Heart right ventricle (tissue), 16 donors: ENCODE data around the gene PDE9A. TPM values are rescaled to one million over a fixed set of nuclear protein-coding genes. Genes with fewer than 3 reads are reported as not detected.

Source experiments
- ATAC-seq, 8 donors: fragments of 200-7000 bp; cut with Tn5 transposase; one replicate each; pipeline ENCODE4 v1.9.1; 2020; ENCODE audit warnings: mild to moderate bottlenecking in 8 of 8, moderate library complexity in 8 of 8, moderate number of reproducible peaks in 1 of 8
- DNase-seq, 2 donors: peaks; one replicate each; pipeline ENCODE4 v3.0.0-alpha.2; 2020
- H3K27ac ChIP-seq, 10 donors: fragments of 200-600 bp; sonication (generic) in 2 of 10; one replicate each; pipeline versions ENCODE4 v1.5.0 to v1.8.0; 2020 to 2022; ENCODE audit warnings: mild to moderate bottlenecking in 3 of 10
- H3K27me3 ChIP-seq, 7 donors: fragments of 200-600 bp; one replicate each; pipeline ENCODE4 v1.8.0; 2021 to 2022; ENCODE audit warnings: mild to moderate bottlenecking in 2 of 7
- H3K36me3 ChIP-seq, 9 donors: fragments of 200-600 bp; sonication (generic) in 1 of 9; one replicate each; pipeline versions ENCODE4 v1.5.0 to v1.8.0; 2020 to 2022; ENCODE audit warnings: mild to moderate bottlenecking in 2 of 9
- H3K4me1 ChIP-seq, 9 donors: fragments of 200-600 bp; sonication (generic) in 1 of 9; one replicate each; pipeline versions ENCODE4 v1.5.0 to v1.8.0; 2020 to 2022; ENCODE audit warnings: mild to moderate bottlenecking in 4 of 9
- H3K4me3 ChIP-seq, 10 donors: fragments of 200-600 bp; sonication (generic) in 2 of 10; one replicate each; pipeline versions ENCODE4 v1.5.0 to v1.8.0; 2020 to 2022; ENCODE audit warnings: mild to moderate bottlenecking in 7 of 10, moderate library complexity in 2 of 10
- H3K9me3 ChIP-seq, 11 donors: fragments of 200-600 bp in 10 of 11; sonication (generic) in 2 of 11; one replicate each; pipeline versions ENCODE4 v1.5.0 to v1.8.0; 2013 to 2022; ENCODE audit warnings: mild to moderate bottlenecking in 2 of 11, control low read depth in 1 of 11, moderate library complexity in 1 of 11
- WGBS, 2 donors: extraction: QIAGEN DNeasy Blood & Tissue Kit; methylation state at CpG; one replicate each; pipeline ENCODE4 v1.1.7; 2013; ENCODE audit warnings: inconsistent platforms in 1 of 2; 5-methylcytosine and 5-hydroxymethylcytosine counted together
- intact Hi-C, 10 donors: fragments of 100-400 bp; cut with DNase I; formaldehyde crosslinking; loops; one replicate each; pipeline versions ENCODE4 v1.11.1 to v1.14.2; 2022
- polyA plus RNA-seq, 2 donors: library from polyadenylated mRNA; stranded (reverse); fragments of 200-250 nt; gene quantifications; one replicate each; pipeline ENCODE4 v1.2.3, GENCODE V29; 2013
- total RNA-seq, 10 donors: library from RNA; stranded (reverse); fragmentation: NEBNext Ultra II Directional in 3 of 10; extraction: Animal tissue kit (Norgen Biotek cat#: 25700) in 3 of 10; gene quantifications; one replicate each; pipeline versions ENCODE4 v1.2.1 to v1.2.4, GENCODE V29; 2021 to 2023
- TF ChIP-seq, protein P1 (sequence below), 9 donors: fragments of 200-600 bp; sonication (generic) in 2 of 9; IDR thresholded peaks; one replicate each; pipeline versions ENCODE4 v1.5.0 to v1.8.0; 2021 to 2022; ENCODE audit warnings: antibody characterized with exemption in 9 of 9, mild to moderate bottlenecking in 5 of 9, moderate library complexity in 1 of 9
- donor health status: Arrhythmogenic right ventricular cardiomyopathy.
- donor health status: ischemic (EF 13 %, LVEDD 7.1; RV severe dilation, severe dysfunction).
- donor health status: healthy with polysubstance abuse.
- donor health status: DM: no; HTN: yes; CAD: no.
- donor health status: DM: no; HTN: no; CAD: no.
- donor health status: ischemic (EF 25% LVEDD 6.9; RV normal size, moderate dysfunction).
- donor health status: ischemic (EF 25% LVEDD 5.7; RV mildly dilated, moderate dysfunction).
- donor health status: healthy.
- donor health status: DM: yes; HTN: yes; CAD: no.
- donor health status: Ischemic cardiomyopathy.
- donor health status: ischemic (EF 35%, LVEDD 5.7; RV mildly dilated, moderate dysfunction).
- donor health status: nonischemic (EF 11% LVEDD 7.7; RV severe dilation, severe dysfunction).
- donor health status: DM: yes; HTN: yes; CAD: no.
- donor health status: PGD.
- donor health status: ischemic (EF 29% LVEDD 5.4; RV normal size, mild dysfunction).
- donor health status: nonischemic (EF 23%, LVEDD 6.1; RV moderate dilation, normal function).

PDE9A gene
- total and polyA plus RNA-seq, 12 donors = 1.2 to 7.0 (median 2.2) TPM

- DNase-seq (no peak), ATAC-seq (no peak)
- no peak overlapping the region for H3K4me3 ChIP-seq
- peaks cover 0 to 21% (median 0%) of the 10 kb centered on the region in 7 donors for H3K27me3 ChIP-seq
- peaks cover 0 to 17% (median 0%) of the 10 kb centered on the region in 11 donors for H3K9me3 ChIP-seq
- WGBS, 2 donors = 90 to 92% methylated on average over 10 of the region's 10 CpGs
- H3K27ac ChIP-seq = no peak overlapping the region
- H3K4me1 ChIP-seq = no peaks in the 10 kb centered on the region
- intact Hi-C loops = loop anchor here in 1 of 10 donors (10.0 kb wide), 1 partner anchor 60 kb away; no protein-coding TSS in a partner anchor
- peaks cover 0 to 8% (median 0%) of the 10 kb centered on the region in 9 donors for H3K36me3 ChIP-seq
- TF ChIP-seq, protein P1, sequence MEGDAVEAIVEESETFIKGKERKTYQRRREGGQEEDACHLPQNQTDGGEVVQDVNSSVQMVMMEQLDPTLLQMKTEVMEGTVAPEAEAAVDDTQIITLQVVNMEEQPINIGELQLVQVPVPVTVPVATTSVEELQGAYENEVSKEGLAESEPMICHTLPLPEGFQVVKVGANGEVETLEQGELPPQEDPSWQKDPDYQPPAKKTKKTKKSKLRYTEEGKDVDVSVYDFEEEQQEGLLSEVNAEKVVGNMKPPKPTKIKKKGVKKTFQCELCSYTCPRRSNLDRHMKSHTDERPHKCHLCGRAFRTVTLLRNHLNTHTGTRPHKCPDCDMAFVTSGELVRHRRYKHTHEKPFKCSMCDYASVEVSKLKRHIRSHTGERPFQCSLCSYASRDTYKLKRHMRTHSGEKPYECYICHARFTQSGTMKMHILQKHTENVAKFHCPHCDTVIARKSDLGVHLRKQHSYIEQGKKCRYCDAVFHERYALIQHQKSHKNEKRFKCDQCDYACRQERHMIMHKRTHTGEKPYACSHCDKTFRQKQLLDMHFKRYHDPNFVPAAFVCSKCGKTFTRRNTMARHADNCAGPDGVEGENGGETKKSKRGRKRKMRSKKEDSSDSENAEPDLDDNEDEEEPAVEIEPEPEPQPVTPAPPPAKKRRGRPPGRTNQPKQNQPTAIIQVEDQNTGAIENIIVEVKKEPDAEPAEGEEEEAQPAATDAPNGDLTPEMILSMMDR (IDR thresholded peaks at IDR 0.05) = no peak
Observed at GRCh38 chr21:42704861-42705260, 51.4 kb downstream of the PDE9A start.

DNA sequence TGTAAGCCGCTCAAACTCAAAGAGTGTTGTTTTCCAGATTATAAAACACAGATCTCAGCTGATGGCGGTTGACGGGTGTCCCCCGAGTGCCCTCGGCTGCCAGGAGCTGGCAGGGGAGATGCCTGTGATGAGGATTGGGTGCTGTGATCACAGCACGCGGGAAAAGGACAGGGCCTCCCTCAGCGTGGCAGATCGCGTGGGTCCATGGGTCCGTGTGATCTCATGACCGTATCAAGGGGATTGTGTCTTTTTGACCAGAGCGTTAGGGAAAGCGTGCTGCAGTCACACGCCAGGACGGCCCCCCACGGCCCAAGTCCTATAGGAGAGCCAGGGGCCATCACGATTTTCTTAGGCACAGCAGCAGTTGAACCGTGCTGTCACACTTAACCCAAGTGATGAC is 51.9 kb downstream of the PDE9A start:
- Histone ChIP-seq H3K9me3 (peaks cover 0 to 17% (median 0%) of the 10 kb centered on the region in 11 donors), H3K27ac (no peak overlapping the region), H3K4me1 (no peaks in the 10 kb centered on the region), H3K4me3 (no peak overlapping the region), H3K36me3 (peaks cover 0 to 3% (median 0%) of the 10 kb centered on the region in 9 donors), H3K27me3 (peaks cover 0 to 21% (median 0%) of the 10 kb centered on the region in 7 donors)
- no peak for DNase-seq
- ATAC-seq = no peak
- intact Hi-C loops = loop anchor here in 1 of 10 donors (10.0 kb wide), 1 partner anchor 61 kb away; no protein-coding TSS in a partner anchor
- TF ChIP-seq, protein P1 (IDR thresholded peaks at IDR 0.05) = no peak
- WGBS, 2 donors = 65 to 74% methylated on average over 19 of the region's 19 CpGs

DNA sequence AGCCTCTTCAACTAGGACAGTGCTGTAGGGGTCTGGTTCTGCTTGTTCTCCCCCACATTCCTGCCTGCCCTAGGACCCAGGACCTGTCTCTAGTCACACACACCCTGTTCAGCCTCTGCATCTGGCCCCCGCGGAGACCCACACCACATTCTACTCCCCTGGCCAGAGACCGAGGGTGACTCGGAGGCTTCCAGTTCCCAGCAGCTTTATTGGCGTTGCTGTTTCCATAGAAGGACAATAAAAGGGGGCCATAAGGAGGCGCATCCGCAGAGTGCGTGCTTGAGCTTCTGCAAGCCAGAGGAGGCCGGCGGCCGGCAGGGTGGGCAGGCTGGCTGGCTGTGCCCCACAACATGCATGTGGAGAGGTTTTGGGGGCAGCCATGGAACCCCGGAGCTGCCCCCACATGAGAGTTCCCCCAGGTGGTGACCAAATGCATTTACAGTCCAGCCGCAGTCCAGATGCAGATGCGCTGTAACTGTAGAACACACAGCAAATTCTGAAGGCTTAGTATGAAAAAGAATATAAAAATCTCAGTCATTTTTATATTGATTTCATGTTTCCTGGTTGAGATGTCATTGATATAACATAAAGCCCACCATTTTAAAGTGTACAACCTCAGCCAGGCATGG is 52.4 kb downstream of the PDE9A start:
- ATAC-seq = no peak
- DNase-seq = no peak
- H3K4me3 ChIP-seq = no peak overlapping the region
- no peaks in the 10 kb centered on the region for H3K36me3 ChIP-seq
- peaks cover 0 to 21% (median 0%) of the 10 kb centered on the region in 7 donors for H3K27me3 ChIP-seq
- peaks cover 0 to 16% (median 0%) of the 10 kb centered on the region in 11 donors for H3K9me3 ChIP-seq
- H3K4me1 ChIP-seq = no peaks in the 10 kb centered on the region
- H3K27ac ChIP-seq = no peak overlapping the region
- intact Hi-C loops = loop anchor here in 1 of 10 donors (10.0 kb wide), 1 partner anchor 61 kb away; no protein-coding TSS in a partner anchor
- TF ChIP-seq, protein P1 (IDR thresholded peaks at IDR 0.05) = no peak
- WGBS, 2 donors = 72 to 73% methylated on average over 14 of the region's 14 CpGs

DNA sequence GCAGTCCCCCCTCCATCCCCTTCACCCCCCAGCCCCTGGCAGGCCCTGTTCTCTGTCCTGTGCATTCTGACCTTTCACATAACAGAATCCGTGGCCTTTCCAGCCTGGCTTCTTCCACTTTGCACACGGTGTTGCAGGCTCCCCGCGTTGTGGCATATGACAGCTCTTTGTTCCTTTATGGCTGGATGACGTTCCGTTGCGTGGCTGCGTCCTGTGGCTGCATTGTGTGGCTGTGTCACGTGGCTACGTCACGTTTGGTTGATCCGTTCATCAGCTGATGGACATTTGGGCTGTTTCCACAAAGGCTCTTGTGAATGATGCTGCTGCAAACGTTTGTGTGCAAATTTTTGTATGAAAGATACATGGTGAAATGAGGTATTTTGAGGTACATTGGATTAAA is 53.3 kb downstream of the PDE9A start:
- TF ChIP-seq, protein P1 (IDR thresholded peaks at IDR 0.05) = no peak
- no peak for DNase-seq
- no peaks in the 10 kb centered on the region for H3K4me1 ChIP-seq
- H3K36me3 ChIP-seq = no peaks in the 10 kb centered on the region
- peaks cover 0 to 21% (median 0%) of the 10 kb centered on the region in 7 donors for H3K27me3 ChIP-seq
- intact Hi-C loops = loop anchor here in 1 of 10 donors (10.0 kb wide), 1 partner anchor 62 kb away; no protein-coding TSS in a partner anchor
- WGBS, 2 donors = 92% methylated on average over 13 of the region's 13 CpGs
- H3K9me3 ChIP-seq = peaks cover 0 to 7% (median 0%) of the 10 kb centered on the region in 11 donors
- H3K27ac ChIP-seq = no peak overlapping the region
- ATAC-seq = no peak
- H3K4me3 ChIP-seq = no peak overlapping the region
